ENCODE data around the gene IQSEC1. TPM values are rescaled to one million over a fixed set of nuclear protein-coding genes. Genes with fewer than 3 reads are reported as not detected.

IQSEC1 gene
- total and polyA plus RNA-seq, 2 donors (not counting 3 experiments of a cell fraction or from before 2014, with no cell fraction given) = 5.2 to 18.0 TPM

DNA sequence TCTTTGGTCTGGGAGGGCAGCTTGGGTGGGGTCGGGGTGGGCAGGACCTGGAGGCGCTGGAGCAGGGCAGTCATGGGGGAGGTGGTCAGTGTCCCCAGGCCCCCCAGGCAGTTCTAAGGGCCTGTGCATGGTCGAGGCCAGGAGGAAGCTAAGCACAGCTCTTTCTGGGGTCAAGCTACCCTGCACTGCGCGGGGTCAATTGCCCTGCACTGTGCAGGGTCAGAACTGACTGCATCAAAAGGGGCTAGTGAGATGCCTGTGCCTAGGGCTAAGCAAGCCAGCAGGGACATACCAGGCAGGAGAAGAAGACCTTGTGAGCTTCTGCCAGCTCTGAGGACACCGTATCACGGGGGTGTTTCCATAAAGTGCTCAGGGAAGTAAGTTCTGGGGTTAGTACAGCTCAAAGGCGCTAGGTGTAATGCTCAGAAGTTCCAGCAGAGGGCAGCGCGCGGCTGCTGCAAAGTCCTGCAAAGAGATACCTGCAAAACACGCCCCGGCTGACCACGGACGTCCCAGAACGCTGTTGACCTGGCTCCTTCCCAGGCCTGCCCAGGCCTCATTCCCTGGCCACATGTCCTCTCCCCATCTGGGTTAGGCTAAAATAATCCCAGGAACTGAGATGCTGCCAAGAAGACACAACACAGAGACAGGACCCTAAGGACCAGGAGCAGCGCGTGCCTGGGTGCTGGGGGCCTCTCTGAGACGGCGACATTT is 18.8 kb upstream of the IQSEC1 start:
- Histone ChIP-seq H3K79me2 (ENCODE audit: control insufficient read depth, insufficient read depth, low read length) (no peaks in the 10 kb centered on the region), H3K4me2 (ENCODE audit: insufficient read depth, low read length) (no peak overlapping the region), H3K36me3 (ENCODE audit: control insufficient read depth in 2 of 2, extremely low read depth in 1 of 2, insufficient read depth in 2 of 2, low read length in 2 of 2) (no peaks in the 10 kb centered on the region), H3K9ac (replicated peaks; ENCODE audit: extremely low read depth, insufficient read depth, low read length) (no peak overlapping the region), H2AFZ (ENCODE audit: low read depth, low read length) (no peak overlapping the region), H3K4me3 (replicated peaks in 1 of 3; ENCODE audit: insufficient read depth in 1 of 3, low read depth in 1 of 3, low read length in 3 of 3) (no peak overlapping the region), H3K27me3 (ENCODE audit: control insufficient read depth in 2 of 2, insufficient read depth in 2 of 2, low read length in 2 of 2) (peaks cover 3 to 6% of the 10 kb centered on the region in 2 experiments), H3K9me3 (replicated peaks; ENCODE audit: control insufficient read depth, insufficient read depth, low read length) (no peaks in the 10 kb centered on the region), H4K20me1 (replicated peaks; ENCODE audit: control insufficient read depth, extremely low read depth, insufficient read depth, low read length) (no peaks in the 10 kb centered on the region), H3K27ac (ENCODE audit: insufficient read depth, low read depth, low read length) (no peak overlapping the region), H3K4me1 (ENCODE audit: control insufficient read depth, extremely low read depth, insufficient read depth, low read length) (no peaks in the 10 kb centered on the region), H3K9me1 (replicated peaks; ENCODE audit: control insufficient read depth, extremely low read depth, insufficient read depth, low read length) (no peaks in the 10 kb centered on the region)
- BruUV-seq (replicated peaks) = no TSS peak
- no peak for TF ChIP-seq GATA2 (IDR thresholded peaks at IDR 0.05; ENCODE audit: insufficient read depth, insufficient read length, low read depth, low read length)
- TF ChIP-seq, protein P1, sequence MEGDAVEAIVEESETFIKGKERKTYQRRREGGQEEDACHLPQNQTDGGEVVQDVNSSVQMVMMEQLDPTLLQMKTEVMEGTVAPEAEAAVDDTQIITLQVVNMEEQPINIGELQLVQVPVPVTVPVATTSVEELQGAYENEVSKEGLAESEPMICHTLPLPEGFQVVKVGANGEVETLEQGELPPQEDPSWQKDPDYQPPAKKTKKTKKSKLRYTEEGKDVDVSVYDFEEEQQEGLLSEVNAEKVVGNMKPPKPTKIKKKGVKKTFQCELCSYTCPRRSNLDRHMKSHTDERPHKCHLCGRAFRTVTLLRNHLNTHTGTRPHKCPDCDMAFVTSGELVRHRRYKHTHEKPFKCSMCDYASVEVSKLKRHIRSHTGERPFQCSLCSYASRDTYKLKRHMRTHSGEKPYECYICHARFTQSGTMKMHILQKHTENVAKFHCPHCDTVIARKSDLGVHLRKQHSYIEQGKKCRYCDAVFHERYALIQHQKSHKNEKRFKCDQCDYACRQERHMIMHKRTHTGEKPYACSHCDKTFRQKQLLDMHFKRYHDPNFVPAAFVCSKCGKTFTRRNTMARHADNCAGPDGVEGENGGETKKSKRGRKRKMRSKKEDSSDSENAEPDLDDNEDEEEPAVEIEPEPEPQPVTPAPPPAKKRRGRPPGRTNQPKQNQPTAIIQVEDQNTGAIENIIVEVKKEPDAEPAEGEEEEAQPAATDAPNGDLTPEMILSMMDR (IDR thresholded peaks at IDR 0.05; ENCODE audit: extremely low read depth in 1 of 2, insufficient read depth in 1 of 2, low read depth in 1 of 2, low read length in 2 of 2) = peak; percentile 66 to 95
- ChIA-PET CTCF (interaction anchor here (0.5 to 7.4 kb wide), 63 partner anchors 9 to 795 kb away, joined by 3 to 214 read pairs (median 4); partner anchors contain the start of genes HDAC11 and IQSEC1), POLR2A (no interaction called here)
- DNase-seq (ENCODE audit: low read depth, low spot score) = peak; percentile 72
- dilution Hi-C loops (cut with MboI; ENCODE audit: extremely low pct_ligation_motif_present, low sequenced_read_pairs) (loop anchor here (25.0 kb wide), 1 partner anchor 370 kb away; no protein-coding TSS in a partner anchor), intact Hi-C loops (cut with micrococcal nuclease) (loop anchor here (1.0 kb wide), 3 partner anchors 360 to 556 kb away; no protein-coding TSS in a partner anchor)
- peak; percentile 24 for FAIRE-seq
